Measurements from ENCODE around the gene TRIM17. TPM values are rescaled to one million over a fixed set of nuclear protein-coding genes. Genes with fewer than 3 reads are reported as not detected.

Gene TRIM17
- total RNA-seq, 4 donors from 2014 or later = not detected

- H3K27me3 ChIP-seq = peaks cover 43% of the 10 kb centered on the region
- WGBS, 2 donors (ENCODE audit: low coverage in 1 of 2) = 53 to 76% methylated on average over 2 to 6 of the region's 6 CpGs
- intact Hi-C loops (cut with DNase I; ENCODE audit: low total_unique reads) = no loop called here
Observed at GRCh38 chr1:228430243-228430642, 13.6 kb upstream of the TRIM17 start.

GRCh38 chr1:228429698-228430097, 13.0 kb upstream of the TRIM17 start:
- peaks cover 38% of the 10 kb centered on the region for H3K27me3 ChIP-seq
- WGBS, 2 donors (ENCODE audit: low coverage in 1 of 2) = 60 to 100% methylated on average over 1 to 9 of the region's 9 CpGs
- no peaks in the 10 kb centered on the region for H3K4me1 ChIP-seq
- no peak overlapping the region for H3K27ac ChIP-seq
- no peak for DNase-seq
- in situ Hi-C loops (cut with MboI; ENCODE audit: low pct_ligation_motif_present in 1 of 4, low pct_unique_long_range_greater_than_20kb in 1 of 4, low sequenced_read_pairs in 3 of 4) = no loop called here
- intact Hi-C loops (cut with DNase I; ENCODE audit: low total_unique reads) = no loop called here
- H3K4me3 ChIP-seq = no peak overlapping the region
- TF ChIP-seq EP300 (IDR thresholded peaks at IDR 0.05; ENCODE audit: low read depth) (no peak), POLR2A (IDR thresholded peaks at IDR 0.05) (no peak), CTCF (IDR thresholded peaks at IDR 0.05) (no peak), POLR2AphosphoS5 (IDR thresholded peaks at IDR 0.05) (no peak)
- H3K36me3 ChIP-seq = no peaks in the 10 kb centered on the region
- H3K9me3 ChIP-seq = no peaks in the 10 kb centered on the region

More at GRCh38 chr1:228430243-228430642, 13.6 kb upstream of the TRIM17 start:
- Histone ChIP-seq H3K4me3 (no peak overlapping the region), H3K27ac (no peak overlapping the region), H3K9me3 (no peaks in the 10 kb centered on the region), H3K4me1 (no peaks in the 10 kb centered on the region), H3K36me3 (no peaks in the 10 kb centered on the region)
- in situ Hi-C loops (cut with MboI; ENCODE audit: low pct_ligation_motif_present in 1 of 4, low pct_unique_long_range_greater_than_20kb in 1 of 4, low sequenced_read_pairs in 3 of 4) = no loop called here
- no peak for DNase-seq
- no peak for TF ChIP-seq POLR2AphosphoS5 (IDR thresholded peaks at IDR 0.05)
- TF ChIP-seq CTCF (IDR thresholded peaks at IDR 0.05) = no peak
- TF ChIP-seq EP300 (IDR thresholded peaks at IDR 0.05; ENCODE audit: low read depth) = no peak
- no peak for TF ChIP-seq POLR2A (IDR thresholded peaks at IDR 0.05)

GRCh38 chr1:228429007-228429406, 12.3 kb upstream of the TRIM17 start:
- no peak for DNase-seq
- Histone ChIP-seq H3K27me3 (peaks cover 31% of the 10 kb centered on the region), H3K27ac (no peak overlapping the region), H3K4me3 (no peak overlapping the region), H3K9me3 (no peaks in the 10 kb centered on the region), H3K36me3 (no peaks in the 10 kb centered on the region), H3K4me1 (no peaks in the 10 kb centered on the region)
- 70% methylated on average over 5 of the region's 8 CpGs; no CpG with 5 or more reads in 1 of the 2 donors for WGBS, 2 donors (ENCODE audit: low coverage in 1 of 2)
- TF ChIP-seq POLR2AphosphoS5 (IDR thresholded peaks at IDR 0.05) (no peak), EP300 (IDR thresholded peaks at IDR 0.05; ENCODE audit: low read depth) (no peak), CTCF (IDR thresholded peaks at IDR 0.05) (no peak), POLR2A (IDR thresholded peaks at IDR 0.05) (no peak)
- intact Hi-C loops (cut with DNase I; ENCODE audit: low total_unique reads) = no loop called here
- in situ Hi-C loops (cut with MboI; ENCODE audit: low pct_ligation_motif_present in 1 of 4, low pct_unique_long_range_greater_than_20kb in 1 of 4, low sequenced_read_pairs in 3 of 4) = no loop called here

GRCh38 chr1:228428412-228428811, 11.8 kb upstream of the TRIM17 start:
- Histone ChIP-seq H3K4me3 (no peak overlapping the region), H3K4me1 (no peaks in the 10 kb centered on the region), H3K36me3 (no peaks in the 10 kb centered on the region), H3K9me3 (no peaks in the 10 kb centered on the region), H3K27me3 (peaks cover 28% of the 10 kb centered on the region), H3K27ac (no peak overlapping the region)
- WGBS, 2 donors (ENCODE audit: low coverage in 1 of 2) = 63 to 64% methylated on average over 3 to 4 of the region's 4 CpGs
- in situ Hi-C loops (cut with MboI; ENCODE audit: low pct_ligation_motif_present in 1 of 4, low pct_unique_long_range_greater_than_20kb in 1 of 4, low sequenced_read_pairs in 3 of 4) (no loop called here), intact Hi-C loops (cut with DNase I; ENCODE audit: low total_unique reads) (no loop called here)
- TF ChIP-seq POLR2A (IDR thresholded peaks at IDR 0.05) (no peak), POLR2AphosphoS5 (IDR thresholded peaks at IDR 0.05) (no peak), EP300 (IDR thresholded peaks at IDR 0.05; ENCODE audit: low read depth) (no peak), CTCF (IDR thresholded peaks at IDR 0.05) (no peak)
- no peak for DNase-seq
